SK-N-MC (cell line): ENCODE data around the gene NSRP1.

ENCODE experiments used
- EZH2 ChIP-seq: fragments of 200-600 bp; sonication (generic); IDR thresholded peaks from one replicate; pipeline ENCODE4 v1.6.1; 2017; ENCODE audit warnings: antibody characterized with exemption
- FOXP2 ChIP-seq: optimal IDR thresholded peaks from 2 replicates; pipeline ENCODE3; 2011; ENCODE audit warnings: mild to moderate bottlenecking, moderate library complexity; ENCODE audit not compliant: insufficient read depth; ENCODE audit errors: extremely low read length, control extremely low read depth
- POLR2AphosphoS5 ChIP-seq: IDR thresholded peaks from 2 replicates; pipeline ENCODE4 v1.6.1; 2012; ENCODE audit warnings: mild to moderate bottlenecking, low read depth, low read length, borderline replicate concordance

DNA sequence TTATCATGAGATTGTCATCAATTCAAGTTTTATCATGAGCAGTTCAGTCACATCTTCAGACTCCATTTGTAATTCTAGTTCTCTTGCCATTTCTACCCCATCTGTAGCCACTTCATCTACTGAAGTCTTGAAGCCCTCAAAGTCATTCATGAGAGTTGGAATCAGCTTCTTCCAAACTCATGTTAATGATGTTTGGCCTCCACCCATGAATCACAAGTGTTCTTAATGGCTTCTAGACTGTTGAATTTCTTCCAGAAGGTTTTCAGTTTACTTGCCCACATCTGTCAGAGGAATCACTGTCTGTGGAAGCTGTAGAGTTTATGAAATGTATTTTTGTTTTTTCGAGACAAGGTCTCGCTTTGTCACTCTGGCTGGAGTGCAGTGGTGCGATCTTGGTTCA, 16.0 kb downstream of the NSRP1 start:
- TF ChIP-seq EZH2 (no peak), FOXP2 (no peak), POLR2AphosphoS5 (no peak)
